Measurements from ENCODE around the gene ROR2.

GRCh38 chr9:91787931-91788330, 162.1 kb downstream of the ROR2 start:
- no peak for TF ChIP-seq EZH2 (IDR thresholded peaks at IDR 0.05; ENCODE audit: low read length, unreplicated experiment)
- TF ChIP-seq CTCF (conservative IDR thresholded peaks at IDR 0.05; ENCODE audit: low read depth, low read length), result no peak

All from PC-3 (cell line).